B cell (primary cell): Measurements from ENCODE around the gene RABL2A.
"Not testable (repeated sequence)": the region's sequence is repeated elsewhere in the genome, so short reads cannot be mapped to it uniquely, and the experiment has no call there.

ENCODE experiments used
- CTCF ChIP-seq: fragments of 200-600 bp; IDR thresholded peaks from one replicate; pipeline ENCODE4 v1.8.0; 2022; ENCODE audit warnings: antibody characterized with exemption, mild to moderate bottlenecking
- EZH2 ChIP-seq: IDR thresholded peaks from 2 replicates; pipeline ENCODE4 v1.6.1; 2012; ENCODE audit warnings: borderline replicate concordance, low read depth, mild to moderate bottlenecking, moderate library complexity, low read length; ENCODE audit not compliant: insufficient read depth, poor library complexity, severe bottlenecking

- not testable (repeated sequence) for TF ChIP-seq CTCF, EZH2
These were observed 25.5 kb downstream of the RABL2A start for GRCh38 chr2:113652599-113652998.
